PC-3 (cell line): ENCODE measurements around the gene JAKMIP2. TPM values are rescaled to one million over a fixed set of nuclear protein-coding genes. Genes with fewer than 3 reads are reported as not detected.

ENCODE experiments used
- ATAC-seq: fragments of 200-7000 bp; cut with Tn5 transposase; 2 replicates; pipeline ENCODE4 v1.9.1; 2020; ENCODE audit warnings: mild to moderate bottlenecking, moderate library complexity
- BruUV-seq: library from RNA; stranded (reverse); fragments of 400-500 nt; replicated peaks from 2 replicates; lab custom pipeline; 2021; lab: Mats Ljungman, UMichigan
- CTCF ChIA-PET: fragments of 300-600 bp; sonication (Branson Sonifier 250); formaldehyde crosslinking; loops from one replicate; lab custom pipeline; 2022; ENCODE audit warnings: antibody characterized with exemption; lab: Charles Lee
- POLR2A ChIA-PET: fragments of 300-600 bp; sonication (Branson Sonifier 250); formaldehyde crosslinking; loops from one replicate; lab custom pipeline; 2022; ENCODE audit warnings: antibody characterized with exemption; ENCODE audit not compliant: unreplicated experiment; lab: Charles Lee
- DNase-seq: peaks from one replicate; pipeline ENCODE4 v3.0.0-alpha.2; 2015
- H2AFZ ChIP-seq: fragments of 300-600 bp; sonication (generic); 2 replicates; pipeline ENCODE4 v1.6.0; 2016; ENCODE audit warnings: antibody characterized with exemption, low read length
- H3F3A ChIP-seq: fragments of 300-600 bp; sonication (generic); one replicate; pipeline ENCODE4 v1.6.0; 2017; ENCODE audit warnings: antibody characterized with exemption, low read length, control low read depth, mild to moderate bottlenecking; ENCODE audit not compliant: unreplicated experiment
- H3K27ac ChIP-seq: fragments of 300-600 bp; sonication (generic); 2 replicates; pipeline ENCODE4 v1.5.1; 2016; ENCODE audit warnings: mild to moderate bottlenecking, low read length
- H3K27me3 ChIP-seq: fragments of 300-600 bp; sonication (generic); 2 replicates; pipeline ENCODE4 v1.6.1; 2016; ENCODE audit warnings: low read length, mixed read lengths
- H3K36me3 ChIP-seq: fragments of 300-600 bp; sonication (generic); 2 replicates; pipeline ENCODE4 v1.6.1; 2016; ENCODE audit warnings: low read depth, mixed run types, low read length, mixed read lengths
- H3K4me1 ChIP-seq: fragments of 300-600 bp; sonication (generic); 2 replicates; pipeline ENCODE4 v1.5.1; 2016; ENCODE audit warnings: low read length; ENCODE audit not compliant: insufficient read depth
- H3K4me2 ChIP-seq: fragments of 300-600 bp; sonication (generic); 2 replicates; pipeline ENCODE4 v1.6.0; 2016; ENCODE audit warnings: low read length
- H3K4me3 ChIP-seq: fragments of 300-600 bp; sonication (generic); 2 replicates; pipeline ENCODE4 v1.5.1; 2016; ENCODE audit warnings: mild to moderate bottlenecking, low read length, mixed read lengths
- H3K79me2 ChIP-seq: fragments of 300-600 bp; sonication (generic); 2 replicates; pipeline ENCODE4 v1.6.1; 2017; ENCODE audit warnings: low read length, mixed read lengths
- H3K9ac ChIP-seq: fragments of 300-600 bp; sonication (generic); 2 replicates; pipeline ENCODE4 v1.6.0; 2016; ENCODE audit warnings: mild to moderate bottlenecking, low read length
- H3K9me2 ChIP-seq: fragments of 300-600 bp; sonication (generic); replicated peaks from 2 replicates; pipeline ENCODE4 v1.6.1; 2016; ENCODE audit warnings: mixed run types, low read length, mixed read lengths
- H3K9me3 ChIP-seq: fragments of 300-600 bp; sonication (generic); 2 replicates; pipeline ENCODE4 v1.6.1; 2016; ENCODE audit warnings: low read length, mixed read lengths
- H4K20me1 ChIP-seq: fragments of 300-600 bp; sonication (generic); 2 replicates; pipeline ENCODE4 v1.6.1; 2016; ENCODE audit warnings: low read length, mixed read lengths
- EZH2 ChIP-seq: fragments of 300-600 bp; sonication (generic); IDR thresholded peaks from one replicate; pipeline ENCODE4 v1.6.1; 2017; ENCODE audit warnings: antibody characterized with exemption, mild to moderate bottlenecking, low read length; ENCODE audit not compliant: unreplicated experiment
- EZH2phosphoT487 ChIP-seq: fragments of 300-600 bp; sonication (generic); IDR thresholded peaks from 2 replicates; pipeline ENCODE4 v1.6.1; 2018; ENCODE audit warnings: mild to moderate bottlenecking, antibody characterized with exemption, low read length, borderline replicate concordance
- intact Hi-C: fragments of 100-400 bp; cut with micrococcal nuclease; formaldehyde crosslinking; loops from 2 replicates; pipeline ENCODE4 v1.9.0; 2023
- total RNA-seq: library from RNA; depleted of rRNA; stranded (reverse); fragments of >200 nt; gene quantifications from 2 replicates; pipeline ENCODE4 v1.2.3, GENCODE V29; 2014
- TF ChIP-seq, protein P1 (sequence below): fragments of 300-600 bp; sonication (generic); conservative IDR thresholded peaks from 2 replicates; pipeline ENCODE4 v1.5.1; 2017; ENCODE audit warnings: antibody characterized with exemption, low read depth, mild to moderate bottlenecking, low read length

Gene JAKMIP2
- total RNA-seq, 1 experiment from 2014 or later: 0.15 TPM

DNA sequence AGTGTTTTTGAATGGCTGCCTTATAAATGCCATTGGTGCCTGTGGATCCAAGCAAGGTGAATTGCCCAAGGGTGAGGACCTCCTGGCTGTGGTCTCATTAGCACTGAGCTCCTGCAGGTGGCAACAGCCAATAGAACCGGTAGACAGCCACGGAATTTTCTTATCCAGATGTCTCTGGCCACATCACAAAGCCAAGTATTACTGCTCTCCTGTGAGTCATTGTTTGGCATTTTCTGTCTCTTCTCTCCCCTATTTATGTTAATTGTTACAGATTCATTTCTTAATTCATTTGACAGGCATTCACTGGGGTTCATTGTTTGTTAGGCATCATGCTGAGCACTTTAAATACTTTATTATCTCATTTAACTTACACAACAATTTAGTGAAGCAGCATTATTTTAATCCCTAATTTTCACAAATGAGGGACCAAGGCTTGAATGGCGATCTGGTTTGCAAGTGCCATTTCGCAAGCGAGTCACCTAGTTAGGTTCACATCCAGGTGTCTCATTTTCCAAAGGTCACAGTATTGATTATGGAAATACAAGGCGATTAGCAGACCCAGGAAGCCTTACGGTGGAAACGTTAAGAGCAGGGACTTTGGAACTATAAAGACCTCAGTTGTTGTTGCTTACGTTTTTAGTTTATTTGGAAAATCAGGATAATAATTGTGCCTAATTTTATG lies 214.5 kb downstream of the JAKMIP2 start:
- H4K20me1 ChIP-seq: no peaks in the 10 kb centered on the region
- ChIA-PET POLR2A (interaction anchor here (0.6 kb wide), 1 partner anchor 9 kb away, joined by 3 read pairs; no protein-coding TSS in a partner anchor), CTCF (interaction anchor here (0.6 kb wide), 1 partner anchor 9 kb away, joined by 4 read pairs; no protein-coding TSS in a partner anchor)
- H3K4me1 ChIP-seq: peaks cover 4% of the 10 kb centered on the region; the same call in 1 of the 2 replicates
- no TSS peak for BruUV-seq
- TF ChIP-seq, protein P1, sequence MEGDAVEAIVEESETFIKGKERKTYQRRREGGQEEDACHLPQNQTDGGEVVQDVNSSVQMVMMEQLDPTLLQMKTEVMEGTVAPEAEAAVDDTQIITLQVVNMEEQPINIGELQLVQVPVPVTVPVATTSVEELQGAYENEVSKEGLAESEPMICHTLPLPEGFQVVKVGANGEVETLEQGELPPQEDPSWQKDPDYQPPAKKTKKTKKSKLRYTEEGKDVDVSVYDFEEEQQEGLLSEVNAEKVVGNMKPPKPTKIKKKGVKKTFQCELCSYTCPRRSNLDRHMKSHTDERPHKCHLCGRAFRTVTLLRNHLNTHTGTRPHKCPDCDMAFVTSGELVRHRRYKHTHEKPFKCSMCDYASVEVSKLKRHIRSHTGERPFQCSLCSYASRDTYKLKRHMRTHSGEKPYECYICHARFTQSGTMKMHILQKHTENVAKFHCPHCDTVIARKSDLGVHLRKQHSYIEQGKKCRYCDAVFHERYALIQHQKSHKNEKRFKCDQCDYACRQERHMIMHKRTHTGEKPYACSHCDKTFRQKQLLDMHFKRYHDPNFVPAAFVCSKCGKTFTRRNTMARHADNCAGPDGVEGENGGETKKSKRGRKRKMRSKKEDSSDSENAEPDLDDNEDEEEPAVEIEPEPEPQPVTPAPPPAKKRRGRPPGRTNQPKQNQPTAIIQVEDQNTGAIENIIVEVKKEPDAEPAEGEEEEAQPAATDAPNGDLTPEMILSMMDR: no peak
- TF ChIP-seq EZH2phosphoT487: no peak
- TF ChIP-seq EZH2: no peak
- no peaks in the 10 kb centered on the region for H3K9me3 ChIP-seq
- H2AFZ ChIP-seq: no peak overlapping the region
- ATAC-seq: no peak; the same call in 1 of the 2 replicates
- 0 out of 2 replicates have a peak, but pooled peaks cover 7% of the 10 kb centered on the region for H3K27me3 ChIP-seq
- no peak overlapping the region for H3K27ac ChIP-seq
- H3K79me2 ChIP-seq: no peaks in the 10 kb centered on the region
- peak; percentile 48 for DNase-seq
- no peaks in the 10 kb centered on the region for H3K36me3 ChIP-seq
- no peak overlapping the region for H3K4me3 ChIP-seq
- H3K4me2 ChIP-seq: no peak overlapping the region
- H3K9ac ChIP-seq: no peak overlapping the region
- intact Hi-C loops: no loop called here
- no peaks in the 10 kb centered on the region for H3F3A ChIP-seq
- H3K9me2 ChIP-seq: no peaks in the 10 kb centered on the region

- no peaks in the 10 kb centered on the region for H4K20me1 ChIP-seq
- H3K4me1 ChIP-seq: peaks cover 4% of the 10 kb centered on the region; the same call in 1 of the 2 replicates
- H3K4me2 ChIP-seq: no peak overlapping the region
- no peaks in the 10 kb centered on the region for H3K9me3 ChIP-seq
- no peaks in the 10 kb centered on the region for H3K36me3 ChIP-seq
- POLR2A ChIA-PET: no interaction called here
- H3K27me3 ChIP-seq: 0 out of 2 replicates have a peak, but pooled peaks cover 7% of the 10 kb centered on the region
- no peak for TF ChIP-seq EZH2phosphoT487
- TF ChIP-seq, protein P1: no peak
- TF ChIP-seq EZH2: no peak
- no peak overlapping the region for H3K27ac ChIP-seq
- intact Hi-C loops: no loop called here
- CTCF ChIA-PET: interaction anchor here (1.0 kb wide), 1 partner anchor 13 kb away, joined by 6 read pairs; no protein-coding TSS in a partner anchor
- no peak overlapping the region for H3K4me3 ChIP-seq
- no peaks in the 10 kb centered on the region for H3K9me2 ChIP-seq
- H3K9ac ChIP-seq: no peak overlapping the region
- no peaks in the 10 kb centered on the region for H3K79me2 ChIP-seq
- H3F3A ChIP-seq: no peaks in the 10 kb centered on the region
- DNase-seq (peak; percentile 81), ATAC-seq (peak; percentile 99)
- no TSS peak for BruUV-seq
- H2AFZ ChIP-seq: no peak overlapping the region
Measured at GRCh38 chr5:147565524-147565923, 217.0 kb downstream of the JAKMIP2 start.

DNA sequence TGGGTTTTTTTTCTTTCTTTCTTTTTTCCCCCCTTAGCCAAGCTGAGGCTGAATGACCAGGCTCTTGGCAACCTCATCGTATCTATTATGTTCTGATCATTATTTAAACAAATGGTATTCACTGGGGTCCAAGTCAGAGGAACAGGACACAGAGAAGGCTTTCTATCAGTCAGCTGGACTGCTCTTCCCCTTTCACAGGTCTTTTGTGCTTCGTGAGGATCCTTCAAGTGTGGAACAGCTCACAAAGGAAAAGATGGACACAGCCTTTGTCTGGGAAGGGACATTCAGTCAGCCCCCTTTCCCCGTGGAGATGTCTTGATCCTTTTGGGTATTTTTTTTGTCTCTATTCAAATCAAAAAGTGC lies 218.4 kb downstream of the JAKMIP2 start:
- CTCF ChIA-PET: no interaction called here
- Histone ChIP-seq H3K79me2 (no peaks in the 10 kb centered on the region), H4K20me1 (no peaks in the 10 kb centered on the region), H3K4me1 (peaks cover 4% of the 10 kb centered on the region; the same call in 1 of the 2 replicates), H3K36me3 (no peaks in the 10 kb centered on the region), H3K27me3 (0 out of 2 replicates have a peak, but pooled peaks cover 3% of the 10 kb centered on the region), H3K4me2 (no peak overlapping the region), H3K27ac (no peak overlapping the region), H3F3A (no peaks in the 10 kb centered on the region), H3K4me3 (no peak overlapping the region), H3K9me3 (no peaks in the 10 kb centered on the region), H3K9ac (no peak overlapping the region), H3K9me2 (no peaks in the 10 kb centered on the region), H2AFZ (no peak overlapping the region)
- DNase-seq: no peak
- intact Hi-C loops: no loop called here
- TF ChIP-seq EZH2 (no peak), EZH2phosphoT487 (no peak)
- TF ChIP-seq, protein P1: no peak
- BruUV-seq: no TSS peak
- no peak for ATAC-seq
- POLR2A ChIA-PET: no interaction called here
